ENCODE results near the gene PARL. TPM values are rescaled to one million over a fixed set of nuclear protein-coding genes. Genes with fewer than 3 reads are reported as not detected.
"Not testable (repeated sequence)": the region's sequence is repeated elsewhere in the genome, so short reads cannot be mapped to it uniquely, and the experiment has no call there.

PARL gene
- total RNA-seq, 1 donor from 2014 or later, result 58.5 TPM

GRCh38 chr3:183796372-183796771 is 88.3 kb downstream of the PARL start:
- DNase-seq, result no peak
- Mint-ChIP-seq H3K9me3 (ENCODE audit: unreplicated experiment) (no peaks in the 10 kb centered on the region), H3K4me3 (ENCODE audit: unreplicated experiment) (no peak overlapping the region), H3K27ac (ENCODE audit: unreplicated experiment) (peak overlapping the region; percentile 40), H3K4me1 (ENCODE audit: low read depth, unreplicated experiment) (no peaks in the 10 kb centered on the region), H3K27me3 (ENCODE audit: unreplicated experiment) (no peaks in the 10 kb centered on the region), H3K36me3 (ENCODE audit: unreplicated experiment) (no peaks in the 10 kb centered on the region)
- TF ChIP-seq, protein P1, sequence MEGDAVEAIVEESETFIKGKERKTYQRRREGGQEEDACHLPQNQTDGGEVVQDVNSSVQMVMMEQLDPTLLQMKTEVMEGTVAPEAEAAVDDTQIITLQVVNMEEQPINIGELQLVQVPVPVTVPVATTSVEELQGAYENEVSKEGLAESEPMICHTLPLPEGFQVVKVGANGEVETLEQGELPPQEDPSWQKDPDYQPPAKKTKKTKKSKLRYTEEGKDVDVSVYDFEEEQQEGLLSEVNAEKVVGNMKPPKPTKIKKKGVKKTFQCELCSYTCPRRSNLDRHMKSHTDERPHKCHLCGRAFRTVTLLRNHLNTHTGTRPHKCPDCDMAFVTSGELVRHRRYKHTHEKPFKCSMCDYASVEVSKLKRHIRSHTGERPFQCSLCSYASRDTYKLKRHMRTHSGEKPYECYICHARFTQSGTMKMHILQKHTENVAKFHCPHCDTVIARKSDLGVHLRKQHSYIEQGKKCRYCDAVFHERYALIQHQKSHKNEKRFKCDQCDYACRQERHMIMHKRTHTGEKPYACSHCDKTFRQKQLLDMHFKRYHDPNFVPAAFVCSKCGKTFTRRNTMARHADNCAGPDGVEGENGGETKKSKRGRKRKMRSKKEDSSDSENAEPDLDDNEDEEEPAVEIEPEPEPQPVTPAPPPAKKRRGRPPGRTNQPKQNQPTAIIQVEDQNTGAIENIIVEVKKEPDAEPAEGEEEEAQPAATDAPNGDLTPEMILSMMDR (IDR thresholded peaks at IDR 0.05; ENCODE audit: partially characterized antibody, unreplicated experiment), result no peak

- H3K4me1 Mint-ChIP-seq (ENCODE audit: low read depth, unreplicated experiment), result no peaks in the 10 kb centered on the region
- H3K9me3 Mint-ChIP-seq (ENCODE audit: unreplicated experiment), result no peaks in the 10 kb centered on the region
Observed at GRCh38 chr3:183794452-183794851, 90.2 kb downstream of the PARL start.

DNA sequence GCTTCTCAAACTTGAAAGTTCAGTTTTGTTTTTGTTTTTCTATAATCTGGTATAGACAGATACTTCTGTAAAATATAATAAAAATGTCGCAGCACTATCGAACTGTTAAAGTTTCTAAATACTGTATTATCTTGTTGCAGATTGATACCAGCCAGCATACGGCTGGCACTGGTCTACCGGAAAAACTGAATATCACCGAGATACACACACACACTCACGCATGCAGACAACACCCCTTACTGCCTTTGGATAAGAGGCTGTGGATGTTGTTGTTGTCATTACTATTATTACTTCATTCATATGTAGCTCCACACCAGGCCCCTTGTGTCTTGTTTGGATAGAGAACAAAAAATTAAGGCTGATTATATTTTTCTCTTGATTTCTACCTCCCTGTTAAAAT is 91.7 kb downstream of the PARL start:
- H3K4me3 Mint-ChIP-seq (ENCODE audit: unreplicated experiment), result no peak overlapping the region
- H3K36me3 Mint-ChIP-seq (ENCODE audit: unreplicated experiment), result no peaks in the 10 kb centered on the region

More at GRCh38 chr3:183794452-183794851, 90.2 kb downstream of the PARL start:
- TF ChIP-seq, protein P1 (IDR thresholded peaks at IDR 0.05; ENCODE audit: partially characterized antibody, unreplicated experiment), result no peak
- no peaks in the 10 kb centered on the region for H3K36me3 Mint-ChIP-seq (ENCODE audit: unreplicated experiment)
- no peak for DNase-seq
- no peak overlapping the region for H3K27ac Mint-ChIP-seq (ENCODE audit: unreplicated experiment)
- H3K27me3 Mint-ChIP-seq (ENCODE audit: unreplicated experiment), result peaks cover 4% of the 10 kb centered on the region
- H3K4me3 Mint-ChIP-seq (ENCODE audit: unreplicated experiment), result no peak overlapping the region

GRCh38 chr3:183790700-183791099 is 94.0 kb downstream of the PARL start:
- H3K9me3 Mint-ChIP-seq (ENCODE audit: unreplicated experiment), result no peaks in the 10 kb centered on the region
- H3K4me3 Mint-ChIP-seq (ENCODE audit: unreplicated experiment), result no peak overlapping the region
- no peak overlapping the region for H3K27ac Mint-ChIP-seq (ENCODE audit: unreplicated experiment)
- H3K4me1 Mint-ChIP-seq (ENCODE audit: low read depth, unreplicated experiment), result no peaks in the 10 kb centered on the region
- no peaks in the 10 kb centered on the region for H3K36me3 Mint-ChIP-seq (ENCODE audit: unreplicated experiment)
- no peak for DNase-seq
- peaks cover 4% of the 10 kb centered on the region for H3K27me3 Mint-ChIP-seq (ENCODE audit: unreplicated experiment)
- TF ChIP-seq, protein P1 (IDR thresholded peaks at IDR 0.05; ENCODE audit: partially characterized antibody, unreplicated experiment), result no peak

More for the DNA sequence above, 91.7 kb downstream of the PARL start:
- no peak for DNase-seq
- TF ChIP-seq, protein P1 (IDR thresholded peaks at IDR 0.05; ENCODE audit: partially characterized antibody, unreplicated experiment), result no peak
- Mint-ChIP-seq H3K9me3 (ENCODE audit: unreplicated experiment) (no peaks in the 10 kb centered on the region), H3K27me3 (ENCODE audit: unreplicated experiment) (peaks cover 4% of the 10 kb centered on the region), H3K27ac (ENCODE audit: unreplicated experiment) (no peak overlapping the region), H3K4me1 (ENCODE audit: low read depth, unreplicated experiment) (no peaks in the 10 kb centered on the region)

GRCh38 chr3:183789826-183790225 is 94.9 kb downstream of the PARL start:
- Mint-ChIP-seq H3K27ac (ENCODE audit: unreplicated experiment) (no peak overlapping the region), H3K4me1 (ENCODE audit: low read depth, unreplicated experiment) (no peaks in the 10 kb centered on the region), H3K9me3 (ENCODE audit: unreplicated experiment) (no peaks in the 10 kb centered on the region), H3K36me3 (ENCODE audit: unreplicated experiment) (no peaks in the 10 kb centered on the region), H3K4me3 (ENCODE audit: unreplicated experiment) (no peak overlapping the region), H3K27me3 (ENCODE audit: unreplicated experiment) (peaks cover 4% of the 10 kb centered on the region)
- TF ChIP-seq, protein P1 (IDR thresholded peaks at IDR 0.05; ENCODE audit: partially characterized antibody, unreplicated experiment), result no peak
- DNase-seq, result no peak

DNA sequence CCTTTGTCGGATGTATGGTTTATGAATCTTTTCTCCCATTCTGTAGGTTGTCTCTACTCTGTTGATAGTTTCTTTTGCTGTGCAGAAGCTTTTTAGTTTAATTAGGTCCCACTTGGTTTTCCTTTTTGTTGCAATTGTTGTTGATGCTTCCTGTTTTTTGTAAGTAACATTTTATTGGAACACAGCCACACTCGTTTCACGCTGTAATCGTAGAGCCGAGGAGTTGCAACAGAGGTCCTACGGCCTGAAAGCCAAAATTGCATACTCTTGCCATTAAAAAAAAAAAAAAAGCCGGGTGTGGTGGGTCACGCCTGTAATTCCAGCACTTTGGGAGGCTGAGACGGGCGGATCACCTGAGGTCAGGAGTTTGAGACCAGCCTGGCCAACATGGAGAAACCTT is 100.2 kb downstream of the PARL start:
- H3K27ac Mint-ChIP-seq (ENCODE audit: unreplicated experiment); H3K9me3 Mint-ChIP-seq (ENCODE audit: unreplicated experiment); H3K4me3 Mint-ChIP-seq (ENCODE audit: unreplicated experiment); H3K27me3 Mint-ChIP-seq (ENCODE audit: unreplicated experiment); H3K36me3 Mint-ChIP-seq (ENCODE audit: unreplicated experiment); H3K4me1 Mint-ChIP-seq (ENCODE audit: low read depth, unreplicated experiment); DNase-seq: not testable (repeated sequence)
